ENCODE data around the gene LHFPL4.

The LHFPL4 gene

DNA sequence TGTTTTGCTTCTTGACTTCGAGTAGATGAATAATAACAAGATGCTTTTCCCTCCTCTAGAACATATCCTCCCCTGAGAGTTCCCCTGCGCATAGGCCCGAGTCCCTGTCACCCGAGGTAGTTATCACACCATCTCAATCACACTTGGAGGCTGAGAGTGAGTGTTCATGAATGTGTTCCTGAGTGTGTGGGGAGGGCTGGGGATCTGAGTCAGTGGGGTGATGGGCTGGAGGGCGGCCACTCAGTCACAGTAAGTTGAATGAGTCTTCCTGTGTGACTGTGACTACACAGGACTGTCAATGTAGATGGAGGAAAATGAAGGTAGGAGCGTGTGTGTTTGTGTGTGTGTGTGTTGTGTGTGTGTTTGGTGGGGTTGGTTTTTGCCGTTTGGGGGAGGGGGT lies 85.2 kb downstream of the LHFPL4 start:
- no peak for DNase-seq

DNA sequence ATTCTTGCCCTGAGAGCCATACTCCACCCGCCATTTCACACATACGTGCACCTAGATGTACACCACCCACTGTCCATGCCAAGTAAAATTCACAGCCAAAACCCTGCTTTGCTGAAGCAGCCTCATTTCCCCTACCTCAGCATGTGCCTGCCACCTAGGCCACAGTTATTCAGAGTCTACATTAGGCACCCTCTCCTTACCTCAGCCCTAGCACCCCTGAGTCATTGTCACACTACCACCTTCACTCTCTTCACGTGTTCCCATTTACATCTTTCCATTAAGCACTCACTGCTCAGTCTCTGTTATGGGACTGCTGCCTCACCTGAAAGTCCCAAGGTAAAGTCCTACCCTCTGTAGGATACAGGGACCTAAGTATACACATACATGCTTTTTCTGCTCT lies 86.2 kb downstream of the LHFPL4 start:
- no peak for DNase-seq

DNA sequence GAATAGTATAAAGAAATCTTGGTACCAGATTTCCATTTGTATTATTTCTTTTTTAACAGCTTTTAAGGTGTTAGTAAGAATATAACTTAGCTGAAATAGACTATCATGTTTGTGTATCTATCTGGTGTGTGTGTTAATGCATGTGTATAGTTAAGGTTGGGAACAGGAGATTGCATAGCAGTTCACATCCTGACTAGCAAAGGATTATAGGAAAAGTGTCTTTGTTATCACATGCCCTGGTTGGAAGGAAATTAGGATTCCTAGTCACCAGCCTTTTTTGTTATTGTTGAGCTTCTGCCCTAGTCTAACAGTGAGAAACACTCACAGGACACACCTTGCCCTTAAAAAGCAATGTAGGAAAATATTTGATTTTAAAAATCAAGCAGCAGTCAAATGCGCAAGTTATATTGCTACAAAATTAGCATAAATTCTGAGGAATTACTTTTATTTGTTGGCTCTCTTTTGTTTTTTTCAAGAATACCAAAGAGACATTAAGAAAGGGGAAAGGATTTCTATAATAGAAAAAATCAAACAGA lies 98.0 kb downstream of the LHFPL4 start:
- no peak for DNase-seq

DNA sequence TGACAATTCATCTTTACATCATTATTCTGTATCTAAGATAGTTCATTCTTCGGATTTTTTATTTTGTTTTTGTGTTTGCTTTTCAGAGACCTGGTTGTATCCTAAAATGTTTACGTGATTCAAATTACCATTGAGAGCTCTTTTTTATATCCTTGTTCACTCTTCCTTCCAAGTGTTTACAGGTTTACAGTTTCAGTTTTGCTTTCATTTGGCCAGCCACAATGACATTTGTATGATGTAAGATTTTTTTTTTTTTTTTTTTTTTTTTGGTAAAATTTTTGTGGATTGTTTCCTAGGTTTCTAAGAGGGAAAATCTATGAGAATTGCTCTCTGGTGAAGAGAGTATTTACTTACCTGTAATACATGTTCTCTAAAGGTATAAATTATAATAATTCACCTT lies 101.2 kb downstream of the LHFPL4 start:
- DNase-seq, result peak; percentile 10

DNA sequence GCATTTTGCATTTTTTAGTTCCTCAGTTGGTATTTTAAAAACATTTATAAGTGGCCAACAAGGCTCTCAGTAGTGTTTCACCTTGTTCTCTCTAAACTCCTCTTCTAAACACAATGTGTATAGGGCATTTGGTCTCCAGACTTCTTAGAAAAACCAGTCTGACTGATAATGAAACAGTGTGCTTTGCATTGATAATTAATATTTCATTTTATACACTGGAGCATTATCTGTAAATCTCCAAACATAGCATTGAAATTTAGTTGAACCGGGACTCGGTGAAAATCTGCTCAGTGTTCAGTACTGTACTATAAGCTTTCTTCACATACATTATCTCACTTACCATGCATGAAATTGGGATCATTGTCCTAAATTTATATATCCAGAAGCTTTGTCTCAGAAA lies 102.6 kb downstream of the LHFPL4 start:
- peak; percentile 16 for DNase-seq

DNA sequence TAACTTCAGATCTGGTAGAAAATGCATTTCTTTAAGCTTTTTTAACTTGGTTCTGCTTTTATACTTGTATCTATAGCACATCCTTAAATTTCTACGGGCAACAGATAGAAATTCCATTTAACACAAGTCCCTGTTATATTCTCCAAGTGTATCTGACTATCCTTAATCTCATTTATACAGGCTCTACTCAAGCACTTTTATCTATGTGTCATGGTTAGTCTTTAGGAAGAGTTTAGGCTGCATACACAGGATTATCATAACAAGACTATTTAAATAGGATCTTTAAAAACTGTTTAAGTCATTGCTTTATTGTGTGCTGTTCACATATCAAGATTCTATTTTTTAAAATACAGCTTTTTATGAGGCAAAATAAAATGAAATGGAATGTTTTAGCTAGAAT lies 103.5 kb downstream of the LHFPL4 start:
- peak; percentile 26 for DNase-seq

DNA sequence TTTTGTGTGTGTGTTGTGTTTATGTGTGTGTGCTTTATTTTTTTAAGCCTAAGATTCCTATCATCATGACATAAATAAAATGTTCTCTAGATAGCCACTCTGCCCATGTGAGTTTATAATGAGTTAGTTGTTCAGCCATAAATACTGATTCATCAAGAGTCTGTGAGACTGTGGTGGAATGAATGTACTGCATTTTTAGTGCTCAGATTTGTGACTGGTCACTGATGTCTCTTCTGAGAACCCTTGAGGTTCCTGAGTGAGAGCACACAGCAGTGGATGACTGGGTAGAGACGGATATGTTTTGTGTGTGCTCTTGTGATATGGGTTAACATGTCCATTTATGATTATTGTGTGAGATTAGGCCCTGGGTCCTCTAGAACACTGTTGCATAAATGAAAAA lies 105.0 kb downstream of the LHFPL4 start:
- DNase-seq, result no peak
